ENCODE data around the gene SYCP3. TPM values are rescaled to one million over a fixed set of nuclear protein-coding genes. Genes with fewer than 3 reads are reported as not detected.

The SYCP3 gene
- total and polyA plus RNA-seq, 2 of the 8 experiments (the other 6 are each of a cell fraction or from before 2014, with no cell fraction given) = 0.02 to 0.07 TPM

Small RNAs within 50 kb of the gene (small RNA-seq; reads per million reads assigned to genes)
- gene RNA5SP368 (ENCODE audit: insufficient read depth) = not detected
- gene RNU6-101P (ENCODE audit: insufficient read depth) = not detected
- gene RNY1P16 (ENCODE audit: insufficient read depth) = not detected

Other genes starting within 250 kb of the SYCP3 start
- gene MYBPC1, start 144.5 kb downstream of the SYCP3 start, total RNA-seq (2021; fragmentation: NEBNext Ultra II Directional; extraction: Animal tissue kit (Norgen Biotek cat#: 25700)) = not detected in 2 replicates
- not detected in 2 replicates for gene MYBPC1, start 144.5 kb downstream of the SYCP3 start, polyA plus RNA-seq (2011; rRNA removed)
- gene CHPT1, start 41.8 kb downstream of the SYCP3 start, total RNA-seq (2021; fragmentation: NEBNext Ultra II Directional; extraction: Animal tissue kit (Norgen Biotek cat#: 25700)) = 22.5 and 23.3 TPM in 2 replicates
- gene CHPT1, start 41.8 kb downstream of the SYCP3 start, polyA plus RNA-seq (2011; rRNA removed) = 8.1 and 13.3 TPM in 2 replicates
- 51.3 and 54.6 TPM in 2 replicates for gene GNPTAB, start 91.5 kb upstream of the SYCP3 start, total RNA-seq (2021; fragmentation: NEBNext Ultra II Directional; extraction: Animal tissue kit (Norgen Biotek cat#: 25700))
- 14.3 and 21.5 TPM in 2 replicates for gene GNPTAB, start 91.5 kb upstream of the SYCP3 start, polyA plus RNA-seq (2011; rRNA removed)
- 5.7 and 6.2 TPM in 2 replicates for gene DRAM1, start 138.1 kb upstream of the SYCP3 start, total RNA-seq (2021; fragmentation: NEBNext Ultra II Directional; extraction: Animal tissue kit (Norgen Biotek cat#: 25700))
- gene DRAM1, start 138.1 kb upstream of the SYCP3 start, polyA plus RNA-seq (2011; rRNA removed) = 3.0 and 4.6 TPM in 2 replicates

Measured in H1 (cell line).